Renal cortex interstitium (tissue), 11 donors: ENCODE data around the gene ZFYVE26. TPM values are rescaled to one million over a fixed set of nuclear protein-coding genes. Genes with fewer than 3 reads are reported as not detected.
"Not testable (repeated sequence)": the region's sequence is repeated elsewhere in the genome, so short reads cannot be mapped to it uniquely, and the experiment has no call there.

Source experiments
- DNase-seq, 11 donors: peaks; one replicate each; pipeline ENCODE4 v3.0.0-alpha.2; 2013; ENCODE audit warnings: low read depth in 9 of 11, low spot score in 4 of 11; ENCODE audit errors: extremely low read depth in 1 of 11
- polyA plus RNA-seq, 3 donors: library from polyadenylated mRNA; unstranded; fragments of 120-200 nt; gene quantifications; one replicate each; pipeline ENCODE4 v1.2.1, GENCODE V29; 2013; ENCODE audit not compliant: insufficient read length in 3 of 3

ZFYVE26 gene
- polyA plus RNA-seq, 3 donors = 15.2 to 20.3 (median 17.0) TPM

DNA sequence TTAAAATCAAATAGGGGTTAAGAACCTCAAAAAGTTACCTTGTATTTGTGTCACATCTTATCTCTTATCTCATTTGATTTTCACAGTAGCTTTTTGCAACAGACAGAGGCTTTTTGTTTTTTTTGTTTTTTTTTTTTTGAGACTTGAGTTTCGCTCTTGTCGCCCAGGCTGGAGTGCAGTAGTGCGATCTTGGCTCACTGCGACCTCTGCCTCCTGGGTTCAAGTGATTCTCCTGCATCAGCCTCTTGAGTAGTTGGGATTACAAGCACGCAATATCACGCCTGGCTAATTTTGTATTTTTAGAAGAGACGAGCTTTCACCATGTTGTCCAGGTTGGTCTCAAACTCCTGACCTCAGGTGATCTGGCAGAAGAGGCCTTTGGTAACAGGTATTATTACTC is 89.0 kb downstream of the ZFYVE26 start:
- no peak for DNase-seq

DNA sequence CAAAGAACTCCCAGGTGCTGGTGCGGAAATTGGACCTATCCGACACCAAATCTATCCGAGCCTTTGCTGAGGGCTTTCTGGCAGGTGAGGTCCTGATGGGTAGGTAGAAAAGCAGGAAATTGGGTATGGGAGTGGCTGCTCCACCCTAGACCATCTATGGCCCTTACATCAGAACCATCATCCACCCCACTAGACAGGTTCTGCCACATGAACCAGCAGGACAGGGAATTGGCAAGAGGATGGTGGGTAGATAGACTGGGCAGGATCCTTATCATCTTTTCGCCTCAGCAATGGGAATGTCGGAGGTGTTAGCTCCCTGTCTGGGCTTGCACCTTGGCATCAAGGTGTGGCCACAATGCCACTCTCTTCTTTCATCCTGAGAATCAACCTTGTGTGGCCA is 91.2 kb downstream of the ZFYVE26 start:
- no peak for DNase-seq

DNA sequence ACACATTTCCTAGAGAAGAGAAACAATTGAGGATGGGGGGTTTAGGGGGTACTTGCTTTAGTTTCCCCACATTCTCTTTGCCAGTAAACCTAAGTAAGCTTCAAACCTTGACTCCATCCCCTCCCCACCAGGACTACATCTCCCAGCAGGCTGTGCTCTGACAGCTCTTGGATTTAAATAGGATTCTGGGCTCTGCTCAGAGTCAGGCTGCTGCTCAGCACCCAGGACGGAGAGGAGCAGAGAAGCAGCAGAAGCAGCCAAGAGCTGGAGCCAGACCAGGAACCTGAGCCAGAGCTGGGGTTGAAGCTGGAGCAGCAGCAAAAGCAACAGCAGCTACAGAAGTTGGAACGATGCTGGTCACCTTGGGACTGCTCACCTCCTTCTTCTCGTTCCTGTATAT is 94.1 kb downstream of the ZFYVE26 start:
- DNase-seq = no peak

- no peak for DNase-seq
Observed at GRCh38 chr14:67721875-67722274, 94.5 kb downstream of the ZFYVE26 start.

GRCh38 chr14:67719866-67720265 is 96.5 kb downstream of the ZFYVE26 start:
- DNase-seq = no peak

DNA sequence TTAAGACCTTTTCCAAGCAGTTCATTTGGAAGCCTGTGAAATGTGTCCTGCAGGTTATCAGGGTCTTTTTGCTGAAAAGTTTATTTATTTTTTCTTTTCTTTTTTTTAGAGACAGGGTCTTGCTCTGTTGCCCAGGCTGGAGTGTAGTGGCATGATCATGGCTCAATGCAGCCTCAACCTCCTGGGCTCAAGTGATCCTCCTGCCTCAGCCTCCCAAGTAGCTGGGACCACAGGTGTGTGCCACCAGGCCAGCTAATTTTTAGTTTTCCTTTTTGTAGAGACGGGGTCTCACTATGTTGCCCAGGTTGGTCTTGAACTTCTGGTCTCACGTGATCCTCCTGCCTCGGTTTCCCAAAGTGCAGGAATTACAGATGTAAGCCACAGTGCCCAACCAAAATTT is 97.0 kb downstream of the ZFYVE26 start:
- not testable (repeated sequence) for DNase-seq

DNA sequence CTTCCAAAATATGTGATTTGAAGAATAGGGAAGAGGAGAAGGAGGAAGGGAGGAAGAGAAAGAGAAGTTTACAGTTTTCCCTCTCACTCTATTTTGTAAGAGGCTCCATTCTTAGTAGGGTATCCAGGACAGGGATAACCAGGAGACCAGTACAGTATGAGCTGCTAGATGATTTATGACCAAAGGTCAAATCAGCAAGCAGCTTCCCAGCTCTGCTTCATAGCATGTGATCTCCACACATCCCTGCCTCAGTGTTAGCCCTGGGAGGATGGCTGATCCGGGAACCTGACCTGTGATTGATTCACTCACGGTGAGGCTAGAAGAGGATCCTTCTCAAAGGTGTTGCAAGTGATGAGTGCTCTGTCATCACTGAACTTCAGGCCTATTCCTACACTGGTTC is 98.1 kb downstream of the ZFYVE26 start:
- DNase-seq = no peak

DNA sequence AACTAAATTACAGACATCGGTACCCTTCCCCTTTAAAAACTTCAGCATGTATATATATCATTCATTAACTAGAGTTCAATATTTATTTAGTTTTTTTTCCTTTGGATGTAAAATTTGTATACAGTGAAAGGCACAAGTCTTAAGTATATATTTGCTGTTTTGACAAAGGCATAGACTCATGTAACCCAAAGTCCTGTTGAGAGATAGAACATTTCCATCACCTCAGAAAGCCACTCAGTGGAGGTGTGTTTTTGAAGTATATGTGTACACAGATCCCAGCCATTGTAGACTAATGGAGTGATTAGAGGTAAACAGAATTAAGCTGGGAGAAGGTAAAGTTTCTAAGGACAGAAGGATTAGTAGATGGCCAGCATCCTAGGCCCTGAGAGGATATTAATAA is 99.3 kb downstream of the ZFYVE26 start:
- DNase-seq = no peak

GRCh38 chr14:67710209-67710608 is 106.2 kb downstream of the ZFYVE26 start:
- no peak for DNase-seq

DNA sequence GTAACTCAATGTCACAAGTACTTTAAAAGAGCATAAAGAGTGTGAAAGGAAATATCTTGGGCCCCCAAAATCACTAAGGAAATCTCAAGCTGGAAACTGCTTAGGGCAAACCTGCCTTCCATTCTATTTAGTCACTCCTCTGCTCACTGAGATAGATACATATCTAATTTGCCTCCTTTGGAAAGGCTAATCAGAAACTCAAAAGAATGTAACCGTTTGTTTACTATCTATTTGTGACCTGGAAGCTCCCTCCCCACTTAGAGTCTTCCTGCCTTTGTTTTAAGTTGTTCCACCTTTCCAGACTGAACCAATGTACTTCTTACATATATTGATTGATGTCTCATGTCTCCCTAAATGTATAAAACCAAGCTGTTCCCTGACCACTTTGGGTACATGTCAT is 106.6 kb downstream of the ZFYVE26 start:
- not testable (repeated sequence) for DNase-seq

- not testable (repeated sequence) for DNase-seq
Observed at GRCh38 chr14:67709346-67709745, 107.0 kb downstream of the ZFYVE26 start.

DNA sequence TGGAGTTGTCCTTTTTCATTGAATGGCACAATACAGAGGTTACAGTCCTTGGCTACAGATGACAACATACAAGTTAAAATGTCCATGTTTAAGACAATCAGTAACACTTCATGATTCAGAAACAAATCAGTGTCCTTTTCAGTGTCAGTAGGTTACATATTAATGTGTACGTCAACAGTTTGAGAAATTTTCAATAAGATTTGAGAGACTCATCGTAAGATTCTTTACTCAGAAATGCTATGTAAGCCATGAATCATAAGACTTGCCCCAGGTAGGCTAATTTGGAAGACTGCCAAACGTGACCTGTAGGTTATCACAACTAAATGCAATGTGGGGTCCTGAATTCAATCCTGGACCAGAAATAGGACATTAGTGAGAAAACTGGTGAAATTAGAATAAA is 111.2 kb downstream of the ZFYVE26 start:
- no peak for DNase-seq

GRCh38 chr14:67704484-67705089 is 111.8 kb downstream of the ZFYVE26 start:
- DNase-seq = peak in 7 of 11 donors; percentile 29 to 49 (median 40)

DNA sequence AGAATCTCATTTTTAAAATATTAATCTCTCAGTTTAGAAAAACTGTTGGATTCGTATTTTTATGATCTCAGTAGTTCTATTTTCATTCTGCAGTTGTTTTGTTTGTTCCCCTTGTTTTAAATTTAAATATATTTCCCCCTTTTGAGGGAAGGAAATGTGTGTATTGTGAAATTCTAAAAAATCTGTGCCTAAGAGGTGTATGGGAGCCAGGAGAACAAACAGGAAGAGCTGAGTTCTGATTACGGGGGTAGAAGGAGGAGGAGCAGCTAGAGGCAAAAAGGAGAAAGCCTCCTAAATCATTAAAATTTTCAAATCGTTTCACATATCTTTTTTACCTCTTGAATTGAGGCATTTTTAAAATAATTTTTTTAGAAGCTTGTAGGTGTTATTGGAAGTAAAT is 112.4 kb downstream of the ZFYVE26 start:
- DNase-seq = no peak

- not testable (repeated sequence) for DNase-seq
Observed at GRCh38 chr14:67701492-67701891, 114.9 kb downstream of the ZFYVE26 start, which contains the start of gene RDH12. Gene RDH12, plus strand, starts transcription at chr14:67701886. Its CDS starts 20,757 bp downstream, at chr14:67722643.

GRCh38 chr14:67698179-67698578 is 118.2 kb downstream of the ZFYVE26 start:
- DNase-seq = no peak

DNA sequence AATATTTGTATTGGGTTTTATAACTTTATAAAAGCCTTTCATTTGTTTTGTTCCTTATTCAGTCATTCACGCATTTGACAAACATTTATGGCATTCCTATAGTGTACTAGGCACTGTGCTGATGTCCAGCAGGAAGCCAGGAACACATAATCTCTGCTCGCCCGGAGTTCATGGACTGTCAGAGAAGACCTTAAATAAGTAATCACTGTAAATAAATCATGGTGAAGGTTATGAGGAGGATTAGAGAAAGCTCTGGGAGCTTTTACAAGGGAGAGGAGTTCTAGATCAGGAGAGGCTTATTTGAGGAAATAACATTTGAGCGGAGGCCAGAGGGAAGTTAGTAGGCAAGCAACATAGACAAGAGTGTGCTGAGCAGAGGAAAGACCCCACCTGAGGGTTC is 119.4 kb downstream of the ZFYVE26 start:
- no peak for DNase-seq

Other genes with a start within 250 kb of the ZFYVE26 start
- 10 to 100 TPM; 38.2 to 42.9 (median 41.4) TPM for gene PIGH, start 216.3 kb downstream of the ZFYVE26 start, polyA plus RNA-seq
- 10 to 100 TPM in 2 of 3 donors, 1 to 10 TPM in 1; 7.8 to 53.3 (median 19.1) TPM for gene ARG2, start 196.7 kb downstream of the ZFYVE26 start, polyA plus RNA-seq
- gene VTI1B, start 142.0 kb downstream of the ZFYVE26 start, polyA plus RNA-seq = 100 to 1,000 TPM in 2 of 3 donors, 10 to 100 TPM in 1; 95.4 to 120 (median 119) TPM
- 100 to 1,000 TPM; 101 to 123 (median 111) TPM for gene RDH11, start 120.8 kb downstream of the ZFYVE26 start, polyA plus RNA-seq
- under 1 TPM; 0.32 to 0.86 (median 0.65) TPM for gene RDH12, start 114.7 kb downstream of the ZFYVE26 start, polyA plus RNA-seq
- 10 to 100 TPM; 12.5 to 13.0 (median 12.5) TPM for gene RAD51B, start 3.2 kb upstream of the ZFYVE26 start, polyA plus RNA-seq